ENCODE data around the gene OSBPL2.

The OSBPL2 gene

GRCh38 chr20:62329389-62330377 is 91.4 kb downstream of the OSBPL2 start:
- no peak for DNase-seq

- no peak for DNase-seq
Observed at GRCh38 chr20:62330576-62331317, 92.4 kb downstream of the OSBPL2 start.

- no peak for DNase-seq
Observed at GRCh38 chr20:62331347-62331746, 93.0 kb downstream of the OSBPL2 start.

GRCh38 chr20:62332421-62332820 is 94.1 kb downstream of the OSBPL2 start:
- no peak for DNase-seq

GRCh38 chr20:62332989-62333819 is 94.9 kb downstream of the OSBPL2 start:
- DNase-seq: no peak

- DNase-seq: no peak
Observed at GRCh38 chr20:62333820-62334595, 95.7 kb downstream of the OSBPL2 start.

GRCh38 chr20:62334881-62335280 is 96.6 kb downstream of the OSBPL2 start:
- DNase-seq: no peak

- no peak for DNase-seq
Observed at GRCh38 chr20:62335532-62335931, 97.2 kb downstream of the OSBPL2 start.

GRCh38 chr20:62336329-62336728 is 98.0 kb downstream of the OSBPL2 start:
- no peak for DNase-seq

- no peak for DNase-seq
Observed at GRCh38 chr20:62336775-62337557, 98.6 kb downstream of the OSBPL2 start.

- no peak for DNase-seq
Observed at GRCh38 chr20:62337558-62338293, 99.4 kb downstream of the OSBPL2 start.

GRCh38 chr20:62338294-62338620 is 99.9 kb downstream of the OSBPL2 start:
- no peak for DNase-seq

GRCh38 chr20:62339647-62340062 is 101.3 kb downstream of the OSBPL2 start:
- DNase-seq: no peak

GRCh38 chr20:62342910-62343309 is 104.6 kb downstream of the OSBPL2 start:
- no peak for DNase-seq

- DNase-seq: no peak
Observed at GRCh38 chr20:62344092-62344491, 105.8 kb downstream of the OSBPL2 start.

- DNase-seq: no peak
Observed at GRCh38 chr20:62344782-62345181, 106.5 kb downstream of the OSBPL2 start.

All from activated gamma-delta T cell treated with Interleukin-2 at 50 U/mL for 16 hours (primary cell).